ENCODE measurements around the gene ANK2. TPM values are rescaled to one million over a fixed set of nuclear protein-coding genes. Genes with fewer than 3 reads are reported as not detected.

The ANK2 gene
- total and polyA plus RNA-seq, 4 donors: 0.32 to 2.2 (median 1.0) TPM

GRCh38 chr4:113070755-113071154 lies 21.3 kb downstream of the ANK2 start:
- Histone ChIP-seq H3K4me1 (ENCODE audit: control insufficient read depth in 4 of 4, insufficient read depth in 4 of 4, low read length in 3 of 4) (peaks cover 0 to 5% (median under 1%) of the 10 kb centered on the region in 4 donors), H3K27me3 (ENCODE audit: control insufficient read depth in 4 of 4, insufficient read depth in 4 of 4, low read length in 3 of 4) (no peaks in the 10 kb centered on the region), H3K9ac (ENCODE audit: low read depth in 1 of 2, low read length in 2 of 2) (no peak overlapping the region), H3K36me3 (ENCODE audit: control insufficient read depth in 4 of 4, insufficient read depth in 3 of 4, low read depth in 1 of 4, low read length in 3 of 4) (no peaks in the 10 kb centered on the region), H3K9me3 (ENCODE audit: control insufficient read depth in 4 of 4, low read length in 3 of 4) (no peaks in the 10 kb centered on the region), H3K27ac (ENCODE audit: low read depth in 1 of 2, low read length in 2 of 2) (no peak overlapping the region), H3K4me3 (ENCODE audit: low read depth in 1 of 3, low read length in 3 of 3) (no peak overlapping the region)
- TF ChIP-seq FOXA2 (IDR thresholded peaks at IDR 0.05) (no peak), RAD21 (IDR thresholded peaks at IDR 0.05) (no peak), HNF4G (IDR thresholded peaks at IDR 0.05) (no peak), TAF1 (conservative IDR thresholded peaks at IDR 0.05) (no peak), YY1 (IDR thresholded peaks at IDR 0.05) (no peak), RXRA (IDR thresholded peaks at IDR 0.05) (no peak), CTCF (IDR thresholded peaks at IDR 0.05; ENCODE audit: low read depth, low read length, missing input control) (no peak), ATF3 (IDR thresholded peaks at IDR 0.05) (no peak), ZBTB33 (IDR thresholded peaks at IDR 0.05) (no peak), NR2F2 (IDR thresholded peaks at IDR 0.05) (no peak)
- WGBS: 90% methylated on average over 2 of the region's 2 CpGs
- no peak for DNase-seq (ENCODE audit: low spot score)

- Histone ChIP-seq H3K4me1 (ENCODE audit: control insufficient read depth in 4 of 4, insufficient read depth in 4 of 4, low read length in 3 of 4) (peaks cover 0 to 5% (median 0%) of the 10 kb centered on the region in 4 donors), H3K9me3 (ENCODE audit: control insufficient read depth in 4 of 4, low read length in 3 of 4) (no peaks in the 10 kb centered on the region), H3K27me3 (ENCODE audit: control insufficient read depth in 4 of 4, insufficient read depth in 4 of 4, low read length in 3 of 4) (no peaks in the 10 kb centered on the region), H3K4me3 (ENCODE audit: low read depth in 1 of 3, low read length in 3 of 3) (no peak overlapping the region), H3K9ac (ENCODE audit: low read depth in 1 of 2, low read length in 2 of 2) (no peak overlapping the region), H3K27ac (ENCODE audit: low read depth in 1 of 2, low read length in 2 of 2) (no peak overlapping the region), H3K36me3 (ENCODE audit: control insufficient read depth in 4 of 4, insufficient read depth in 3 of 4, low read depth in 1 of 4, low read length in 3 of 4) (no peaks in the 10 kb centered on the region)
- WGBS: 96% methylated on average over 4 of the region's 4 CpGs
- DNase-seq (ENCODE audit: low spot score): no peak
- no peak for TF ChIP-seq TAF1 (conservative IDR thresholded peaks at IDR 0.05)
- TF ChIP-seq ZBTB33 (IDR thresholded peaks at IDR 0.05): no peak
- TF ChIP-seq FOXA2 (IDR thresholded peaks at IDR 0.05): no peak
- TF ChIP-seq ATF3 (IDR thresholded peaks at IDR 0.05): no peak
- no peak for TF ChIP-seq CTCF (IDR thresholded peaks at IDR 0.05; ENCODE audit: low read depth, low read length, missing input control)
- no peak for TF ChIP-seq SP1 (IDR thresholded peaks at IDR 0.05)
- no peak for TF ChIP-seq RAD21 (IDR thresholded peaks at IDR 0.05)
- TF ChIP-seq MAX (IDR thresholded peaks at IDR 0.05): no peak
- TF ChIP-seq NR2F2 (IDR thresholded peaks at IDR 0.05): no peak
- TF ChIP-seq HNF4G (IDR thresholded peaks at IDR 0.05): no peak
Measured at GRCh38 chr4:113071274-113071673, 21.8 kb downstream of the ANK2 start.

Data from liver (tissue), 9 donors.